Loucy (cell line): ENCODE data around the gene DACH1.

Source experiments
- CTCF ChIP-seq: fragments of 200-600 bp; sonication (generic); conservative IDR thresholded peaks from 2 replicates; pipeline ENCODE4 v1.5.1; 2014; ENCODE audit warnings: mild to moderate bottlenecking, antibody characterized with exemption, low read length
- EZH2phosphoT487 ChIP-seq: fragments of 200-600 bp; IDR thresholded peaks from 2 replicates; pipeline ENCODE4 v1.6.1; 2018; ENCODE audit warnings: antibody characterized with exemption, mild to moderate bottlenecking, moderate library complexity, borderline replicate concordance

DNA sequence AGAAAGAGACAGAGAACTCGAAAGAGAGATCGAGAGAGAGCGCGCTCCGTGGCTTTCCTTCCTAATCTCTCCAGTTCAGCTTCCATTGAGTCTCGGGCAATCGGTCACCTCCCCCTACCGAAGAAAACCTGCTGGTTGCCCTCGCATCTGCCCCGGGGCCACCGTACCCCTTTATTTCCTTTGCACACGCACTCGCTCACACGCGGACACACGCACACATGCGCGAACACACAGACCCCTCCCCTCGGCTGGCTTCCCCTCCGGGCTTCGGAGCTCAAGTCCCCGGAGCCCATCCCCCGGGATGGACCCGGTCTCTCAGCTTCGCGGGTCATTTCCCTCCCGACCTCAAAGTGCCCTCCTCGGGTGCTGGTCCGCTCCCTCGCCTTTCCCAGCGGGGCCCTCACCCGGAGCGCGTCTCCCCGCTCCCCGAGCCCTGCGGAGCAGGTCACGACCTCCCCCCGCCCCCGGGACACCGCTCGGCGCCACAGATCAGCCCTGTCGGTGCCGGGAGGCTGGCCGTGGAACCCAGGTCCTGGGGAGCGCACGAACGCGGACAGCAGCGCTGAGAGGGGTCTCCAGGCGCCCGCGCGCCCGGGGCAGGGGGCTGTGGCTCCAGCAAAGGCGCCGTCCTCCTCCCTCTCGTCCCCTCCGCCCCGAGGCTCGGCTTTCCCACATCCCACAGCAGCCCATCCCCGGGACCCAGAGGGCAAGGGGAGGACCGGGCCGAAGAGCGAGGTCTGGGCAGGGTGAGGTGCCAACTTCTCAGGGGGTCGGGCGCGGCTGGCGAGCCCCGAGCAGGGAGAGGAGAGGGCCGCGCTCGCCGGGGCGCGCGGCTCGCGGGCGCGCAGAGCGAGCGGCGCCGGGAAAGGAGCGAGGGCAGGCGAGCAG is 1.8 kb downstream of the DACH1 start:
- TF ChIP-seq CTCF (no peak), EZH2phosphoT487 (no peak)
